Mucosa of descending colon (tissue), 3 donors: ENCODE results near the gene TMX4. TPM values are rescaled to one million over a fixed set of nuclear protein-coding genes. Genes with fewer than 3 reads are reported as not detected.

Experiments used
- ATAC-seq: fragments of 200-7000 bp; cut with Tn5 transposase; one replicate; pipeline ENCODE4 v1.9.1; 2020; ENCODE audit warnings: mild to moderate bottlenecking, moderate library complexity
- DNase-seq, 3 donors: peaks; one replicate each; pipeline ENCODE4 v3.0.0-alpha.2; 2020
- H3K36me3 ChIP-seq: fragments of 200-600 bp; one replicate; pipeline ENCODE4 v1.8.0; 2021; ENCODE audit warnings: low read depth, mild to moderate bottlenecking
- H3K4me1 ChIP-seq: fragments of 200-600 bp; one replicate; pipeline ENCODE4 v1.8.0; 2021; ENCODE audit warnings: low read depth, mild to moderate bottlenecking
- H3K4me3 ChIP-seq: fragments of 200-600 bp; one replicate; pipeline ENCODE4 v1.8.0; 2021; ENCODE audit warnings: mild to moderate bottlenecking
- H3K9me3 ChIP-seq: fragments of 200-600 bp; one replicate; pipeline ENCODE4 v1.8.0; 2021; ENCODE audit warnings: mild to moderate bottlenecking
- CTCF ChIP-seq: fragments of 200-600 bp; IDR thresholded peaks from one replicate; pipeline ENCODE4 v1.8.0; 2022; ENCODE audit warnings: antibody characterized with exemption, mild to moderate bottlenecking
- intact Hi-C, 2 donors: fragments of 100-400 bp; cut with DNase I in 1 of 2; cut with micrococcal nuclease in 1 of 2; formaldehyde crosslinking; loops; one replicate each; pipeline versions ENCODE4 v1.11.0 to v1.11.1; 2022; cut with DNase I, micrococcal nuclease
- total RNA-seq, 3 donors: library from RNA; stranded (reverse); fragmentation: NEBNext Ultra II Directional in 2 of 3; extraction: Animal tissue kit (Norgen Biotek cat#: 25700) in 2 of 3; gene quantifications; one replicate each; pipeline versions ENCODE4 v1.2.1 to v1.2.4, GENCODE V29; 2021 to 2023
- donor health status: DM: no; HTN: no; CAD: no; lungs with moderate emphysema.
- donor health status: DM: no; HTN: no; CAD: no.
- donor health status: DM: no; HTN: yes; CAD: no.

Gene TMX4
- total RNA-seq, 3 donors from 2014 or later = 20.4 to 91.6 (median 26.5) TPM

GRCh38 chr20:8061861-8062518 is 42.4 kb upstream of the TMX4 start:
- TF ChIP-seq CTCF = no peak
- Histone ChIP-seq H3K4me3 (no peak overlapping the region), H3K9me3 (no peaks in the 10 kb centered on the region), H3K4me1 (no peaks in the 10 kb centered on the region), H3K36me3 (no peaks in the 10 kb centered on the region)
- DNase-seq = no peak
- ATAC-seq = no peak
- intact Hi-C loops = no loop called here

- intact Hi-C loops = no loop called here
- H3K4me1 ChIP-seq = no peaks in the 10 kb centered on the region
- no peak for TF ChIP-seq CTCF
- ATAC-seq = no peak
- no peaks in the 10 kb centered on the region for H3K36me3 ChIP-seq
- no peak overlapping the region for H3K4me3 ChIP-seq
- DNase-seq = no peak
- H3K9me3 ChIP-seq = no peaks in the 10 kb centered on the region
Measured at GRCh38 chr20:8060977-8061376, 41.4 kb upstream of the TMX4 start.

GRCh38 chr20:8057871-8058270 is 38.3 kb upstream of the TMX4 start:
- H3K36me3 ChIP-seq = no peaks in the 10 kb centered on the region
- H3K4me1 ChIP-seq = no peaks in the 10 kb centered on the region
- H3K4me3 ChIP-seq = no peak overlapping the region
- H3K9me3 ChIP-seq = no peaks in the 10 kb centered on the region
- DNase-seq (no peak), ATAC-seq (no peak)
- intact Hi-C loops = no loop called here
- TF ChIP-seq CTCF = no peak

GRCh38 chr20:8055096-8055495 is 35.5 kb upstream of the TMX4 start:
- no peak for TF ChIP-seq CTCF
- intact Hi-C loops = no loop called here
- no peak for ATAC-seq
- no peak for DNase-seq
- Histone ChIP-seq H3K4me1 (no peaks in the 10 kb centered on the region), H3K36me3 (no peaks in the 10 kb centered on the region), H3K9me3 (no peaks in the 10 kb centered on the region), H3K4me3 (no peak overlapping the region)

GRCh38 chr20:8050157-8050837 is 30.7 kb upstream of the TMX4 start:
- no peak for ATAC-seq
- intact Hi-C loops = no loop called here

More at GRCh38 chr20:8050157-8050837, 30.7 kb upstream of the TMX4 start:
- DNase-seq = no peak
- no peaks in the 10 kb centered on the region for H3K36me3 ChIP-seq
- TF ChIP-seq CTCF = no peak
- no peaks in the 10 kb centered on the region for H3K9me3 ChIP-seq
- H3K4me3 ChIP-seq = no peak overlapping the region
- no peaks in the 10 kb centered on the region for H3K4me1 ChIP-seq
